Measurements from ENCODE around the gene KRT8.

The KRT8 gene
- long read RNA-seq, donor 1, transcript KRT8-216 (9 exons, 2,126 nt) = major isoform, 5 of 793 reads
- long read RNA-seq, donor 1, partial matches to known transcripts = 660 of 793 reads
- long read RNA-seq, donor 1, other reads (novel, unspliced or antisense) = 123 of 793 reads
- long read RNA-seq, donor 2, partial matches to known transcripts = 225 of 226 reads
- long read RNA-seq, donor 2, other reads (novel, unspliced or antisense) = 0 of 226 reads
- long read RNA-seq, donor 3, partial matches to known transcripts = 78 of 82 reads
- long read RNA-seq, donor 3, other reads (novel, unspliced or antisense) = 0 of 82 reads
- long read RNA-seq, donor 4, partial matches to known transcripts = 348 of 359 reads
- long read RNA-seq, donor 4, other reads (novel, unspliced or antisense) = 7 of 359 reads
- long read RNA-seq, donor 5, partial matches to known transcripts = 758 of 788 reads
- long read RNA-seq, donor 5, other reads (novel, unspliced or antisense) = 22 of 788 reads
- long read RNA-seq, donor 6, partial matches to known transcripts = 364 of 379 reads
- long read RNA-seq, donor 6, other reads (novel, unspliced or antisense) = 5 of 379 reads
- long read RNA-seq, donor 7, partial matches to known transcripts = 296 of 322 reads
- long read RNA-seq, donor 7, other reads (novel, unspliced or antisense) = 20 of 322 reads
- long read RNA-seq, donor 8, partial matches to known transcripts = 143 of 161 reads
- long read RNA-seq, donor 8, other reads (novel, unspliced or antisense) = 16 of 161 reads

GRCh38 chr12:52904509-52905300 lies at the start of gene KRT8:
TSS of gene KRT8 (minus strand) at chr12:52905076. CDS start at chr12:52904981, 95 bp downstream.
- peak; percentile 66 for DNase-seq

DNA sequence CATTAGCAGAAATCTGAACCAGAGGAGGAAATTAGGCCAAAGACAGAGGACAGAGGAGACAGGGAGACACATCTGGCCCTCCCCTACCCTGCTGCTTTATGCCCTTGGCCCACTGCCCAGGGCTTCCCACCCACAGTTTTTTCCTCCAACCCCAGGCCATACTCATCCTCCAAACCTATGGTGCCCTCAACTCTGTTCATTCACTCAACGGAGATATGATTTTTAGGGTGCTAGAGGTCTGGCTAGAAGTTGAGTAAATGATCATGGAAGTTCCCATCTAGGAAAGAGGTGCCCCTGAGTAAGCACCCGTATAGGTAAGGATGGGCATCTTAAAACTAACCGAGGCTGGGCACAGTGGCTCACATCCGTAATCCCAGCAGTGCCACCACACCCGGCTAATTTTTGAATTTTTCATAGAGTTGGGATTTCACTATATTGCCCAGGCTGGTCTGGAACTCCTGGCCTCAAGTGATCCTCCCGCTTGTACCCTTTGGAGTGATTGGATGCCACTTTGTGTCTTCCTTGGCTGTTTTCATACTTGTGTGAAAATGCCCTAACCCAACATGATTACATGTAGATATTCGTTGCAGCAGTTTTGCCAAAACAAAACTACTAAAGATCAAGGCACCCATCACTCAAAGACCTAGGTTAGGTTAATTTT lies 48.4 kb upstream of the KRT8 start:
- no peak for DNase-seq

- DNase-seq = no peak
These were observed 47.4 kb upstream of the KRT8 start for GRCh38 chr12:52952076-52952801.

GRCh38 chr12:52951640-52952039 lies 46.8 kb upstream of the KRT8 start:
- DNase-seq = no peak

DNA sequence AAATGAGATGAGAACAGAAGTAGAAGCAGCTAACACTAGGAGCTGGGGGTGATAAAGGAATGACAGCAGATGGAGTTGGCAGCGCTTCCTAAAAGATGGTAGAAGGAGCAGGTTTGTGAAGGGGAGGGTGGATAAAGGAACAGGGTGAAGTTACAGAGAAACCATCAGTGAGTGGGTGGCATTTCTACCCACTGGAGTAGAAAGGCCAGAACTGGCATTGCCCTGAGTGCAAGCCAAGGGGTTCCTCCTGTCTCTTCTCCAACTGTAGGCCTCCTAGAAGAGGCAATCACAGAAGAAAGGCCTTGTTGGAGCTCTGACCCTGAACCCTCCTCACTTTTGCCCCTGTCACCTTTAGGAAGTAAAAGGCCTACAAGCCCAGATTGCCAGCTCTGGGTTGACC lies 46.2 kb upstream of the KRT8 start:
- DNase-seq = no peak

DNA sequence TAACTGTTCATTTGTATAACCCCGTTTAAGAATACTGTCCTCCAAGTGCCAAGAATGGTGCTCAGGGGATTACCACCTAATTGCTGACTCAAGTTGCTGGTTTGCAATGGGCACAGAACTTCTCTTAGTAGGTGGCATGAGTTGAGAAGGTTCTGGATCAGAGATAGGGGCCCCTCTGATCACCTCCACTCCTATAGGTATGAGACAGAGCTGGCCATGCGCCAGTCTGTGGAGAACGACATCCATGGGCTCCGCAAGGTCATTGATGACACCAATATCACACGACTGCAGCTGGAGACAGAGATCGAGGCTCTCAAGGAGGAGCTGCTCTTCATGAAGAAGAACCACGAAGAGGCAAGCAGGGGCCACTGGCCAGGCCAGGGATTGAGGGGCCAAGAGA lies 45.7 kb upstream of the KRT8 start:
- DNase-seq = no peak

DNA sequence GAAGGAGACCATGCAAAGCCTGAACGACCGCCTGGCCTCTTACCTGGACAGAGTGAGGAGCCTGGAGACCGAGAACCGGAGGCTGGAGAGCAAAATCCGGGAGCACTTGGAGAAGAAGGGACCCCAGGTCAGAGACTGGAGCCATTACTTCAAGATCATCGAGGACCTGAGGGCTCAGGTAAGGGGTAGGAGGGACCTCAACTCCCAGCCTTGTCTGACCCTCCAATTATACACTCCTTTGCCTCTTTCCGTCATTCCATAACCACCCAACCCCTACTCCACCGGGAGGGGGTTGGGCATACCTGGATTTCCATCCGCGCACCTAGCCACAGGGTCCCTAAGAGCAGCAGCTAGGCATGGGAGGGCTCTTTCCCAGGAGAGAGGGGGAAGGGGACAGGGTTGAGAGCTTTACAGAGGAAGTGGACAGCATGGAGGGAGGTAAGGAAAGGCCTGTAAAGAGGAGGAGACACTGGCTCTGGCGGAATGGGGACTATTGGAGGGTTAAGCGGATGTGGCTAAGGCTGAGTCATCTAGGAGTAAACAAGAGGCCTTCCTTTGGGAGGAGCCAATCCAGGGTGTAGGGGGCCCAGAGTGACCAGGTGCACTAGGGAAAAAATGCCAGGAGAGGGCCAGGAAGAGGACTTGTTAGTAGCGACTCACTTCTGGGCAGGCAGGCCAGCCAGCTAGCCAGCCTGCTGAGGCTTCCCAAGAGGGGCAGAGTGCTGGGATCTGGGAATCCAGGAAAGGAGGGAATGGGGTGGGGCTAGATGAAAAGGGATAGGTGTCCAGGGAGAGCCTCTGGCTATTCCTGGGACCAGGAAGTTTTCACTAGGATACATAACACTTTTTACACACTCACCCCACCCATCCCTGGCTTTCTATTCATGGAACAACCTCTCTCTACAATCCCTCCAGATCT lies 44.8 kb upstream of the KRT8 start:
- peak; percentile 56 for DNase-seq

GRCh38 chr12:52947738-52948423 lies 43.0 kb upstream of the KRT8 start:
- no peak for DNase-seq

DNA sequence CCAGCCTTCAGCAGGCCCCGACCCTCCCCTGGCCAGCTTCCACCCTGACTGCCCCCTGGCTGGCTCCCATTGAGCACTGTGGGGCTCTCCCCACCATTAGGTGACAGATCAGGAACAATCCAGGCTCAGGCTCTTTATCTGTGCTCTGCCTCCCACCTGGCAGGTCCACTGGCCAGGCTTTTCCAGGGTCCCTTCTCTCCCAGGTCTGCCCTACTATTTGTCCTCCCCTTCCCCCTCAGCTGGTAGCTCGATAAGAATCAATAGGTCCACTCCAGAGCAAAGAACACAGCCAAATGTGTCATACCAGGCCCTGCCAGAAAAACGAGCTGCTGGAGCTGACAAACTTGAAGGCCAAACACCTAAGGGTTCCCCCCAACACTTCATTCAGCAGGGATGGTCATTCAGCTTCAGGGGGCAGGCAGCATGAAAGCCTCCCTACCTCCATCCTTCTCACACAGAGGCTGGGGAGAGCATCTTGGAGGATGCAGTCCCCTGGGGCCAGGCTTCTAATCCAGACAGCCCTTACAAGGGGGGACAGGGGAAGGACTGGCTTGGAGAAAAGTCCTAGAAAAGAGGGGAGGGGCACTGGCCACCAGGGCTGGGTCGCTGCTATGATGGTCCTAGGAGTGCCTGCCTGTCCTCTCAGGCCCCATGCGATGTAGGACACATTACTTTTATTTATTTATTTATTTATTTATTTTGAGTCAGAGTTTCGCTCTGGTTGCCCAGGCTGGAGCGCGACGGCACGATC lies 42.1 kb upstream of the KRT8 start:
- DNase-seq = no peak

DNA sequence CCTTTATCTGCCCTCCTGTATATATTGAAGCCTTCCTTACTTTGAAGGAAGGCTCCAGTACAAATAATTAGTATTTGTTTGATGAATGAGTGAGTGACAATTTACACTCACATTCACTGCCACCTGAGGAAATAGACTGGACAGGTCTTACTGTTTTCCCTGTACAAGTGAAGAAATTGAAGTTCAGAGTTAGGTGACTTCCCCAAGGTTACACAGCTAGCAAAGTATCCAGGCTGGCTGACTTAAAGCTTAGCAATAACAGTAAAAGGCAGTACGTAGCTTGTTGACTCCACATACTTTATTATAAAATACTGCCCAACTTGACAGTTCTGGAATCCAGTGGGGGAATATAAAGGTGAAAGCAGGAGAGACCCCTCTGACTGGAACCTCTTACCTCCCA lies 41.5 kb upstream of the KRT8 start:
- no peak for DNase-seq

- DNase-seq = no peak
These were observed 40.7 kb upstream of the KRT8 start for GRCh38 chr12:52945389-52946232.

DNA sequence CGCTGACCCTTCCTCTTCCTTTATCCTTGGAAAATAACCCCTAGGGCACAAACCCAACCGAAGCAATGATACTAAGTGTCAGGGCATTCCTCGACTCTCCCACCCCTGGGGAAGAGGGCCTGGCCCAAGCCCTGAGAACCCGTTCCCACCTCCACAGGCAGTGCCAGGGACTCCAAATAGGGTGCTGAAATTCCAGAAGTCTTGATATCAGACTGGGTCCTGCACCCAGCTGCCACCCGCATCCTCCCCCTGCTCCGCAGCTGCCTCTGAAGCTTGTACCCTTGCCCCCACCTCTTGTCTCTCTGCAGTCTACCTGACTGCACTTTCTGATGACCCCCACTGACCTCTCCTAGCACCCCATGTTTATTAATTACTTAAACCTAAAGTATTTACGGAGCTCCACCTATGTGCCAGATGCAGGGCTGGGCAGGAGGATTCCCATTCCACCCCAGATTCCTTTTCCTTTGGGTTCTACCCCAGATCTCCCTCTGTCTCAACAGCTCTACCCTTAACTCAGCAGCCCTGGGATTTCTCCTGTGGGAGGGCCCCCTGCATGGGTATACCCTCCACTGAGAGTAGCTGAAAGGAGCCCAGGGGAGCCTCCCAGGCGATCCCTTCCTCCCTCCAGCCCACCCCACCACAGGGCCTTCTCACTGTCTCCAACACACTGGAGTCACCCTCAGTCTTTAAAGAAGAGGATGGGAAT lies 40.0 kb upstream of the KRT8 start:
- DNase-seq = no peak

DNA sequence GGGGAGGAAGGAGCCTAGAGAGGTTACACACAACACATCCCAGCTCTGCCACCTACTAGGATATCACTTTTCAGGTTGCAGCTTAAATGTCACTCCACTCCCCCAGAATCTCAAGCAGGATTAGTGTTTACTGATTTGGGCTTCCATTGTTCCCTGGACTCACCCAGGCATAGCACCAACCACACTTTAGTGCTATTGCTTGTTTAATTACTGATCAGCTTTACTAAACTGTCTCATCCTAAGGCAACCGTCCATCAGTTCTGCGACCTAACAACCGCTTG lies 38.0 kb upstream of the KRT8 start:
- DNase-seq = no peak

GRCh38 chr12:52942066-52942900 lies 37.4 kb upstream of the KRT8 start:
- DNase-seq = no peak

DNA sequence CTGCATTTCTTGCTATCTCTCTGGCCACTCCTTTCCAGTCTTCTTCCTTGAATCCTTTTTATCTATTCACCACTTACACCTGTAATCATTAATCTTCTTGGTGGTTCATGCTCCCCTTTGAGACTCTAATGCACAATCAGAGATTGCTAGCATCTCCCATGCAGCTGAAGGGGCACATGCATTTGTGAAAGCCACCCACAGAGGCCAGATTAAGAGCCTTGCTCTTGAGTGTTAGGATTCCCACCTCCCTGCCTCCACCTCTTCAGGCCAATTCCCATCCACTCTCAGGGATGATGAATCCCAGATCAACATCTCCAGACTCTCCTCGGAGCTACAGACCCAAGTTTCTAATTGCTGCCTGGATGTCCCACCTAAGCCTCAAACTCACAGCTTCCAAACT lies 24.7 kb upstream of the KRT8 start:
- no peak for DNase-seq

DNA sequence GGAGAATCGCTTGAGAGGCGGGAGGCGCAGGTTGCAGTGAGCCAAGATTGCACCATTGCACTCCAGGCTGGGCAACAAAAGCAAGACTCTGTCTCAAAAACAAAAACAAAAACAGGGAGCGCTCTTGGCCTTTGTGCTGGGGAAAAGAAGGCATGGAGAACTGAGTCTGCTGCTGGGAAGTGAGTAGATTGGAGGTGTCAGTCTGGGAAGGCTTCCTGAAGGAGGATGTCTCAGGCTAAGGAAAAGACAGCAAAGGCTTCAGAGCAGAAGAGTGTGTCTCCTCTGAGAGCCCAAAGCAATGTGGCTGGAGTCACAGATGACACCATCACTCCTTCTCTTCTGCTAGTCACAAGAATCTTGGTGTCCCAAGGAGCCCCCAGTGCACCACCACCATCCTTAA lies 23.1 kb upstream of the KRT8 start:
- DNase-seq = no peak

All from right kidney (tissue), 9 donors.